HG02870 (cell line): ENCODE measurements around the gene PSKH1.
"Not testable (repeated sequence)": the region's sequence is repeated elsewhere in the genome, so short reads cannot be mapped to it uniquely, and the experiment has no call there.

ENCODE experiments used
- ATAC-seq: cut with Tn5 transposase; IDR thresholded peaks from one replicate; pipeline ENCODE4 v1.9.1; 2021; ENCODE audit warnings: mild to moderate bottlenecking, moderate library complexity; ENCODE audit not compliant: unreplicated experiment

The PSKH1 gene

DNA sequence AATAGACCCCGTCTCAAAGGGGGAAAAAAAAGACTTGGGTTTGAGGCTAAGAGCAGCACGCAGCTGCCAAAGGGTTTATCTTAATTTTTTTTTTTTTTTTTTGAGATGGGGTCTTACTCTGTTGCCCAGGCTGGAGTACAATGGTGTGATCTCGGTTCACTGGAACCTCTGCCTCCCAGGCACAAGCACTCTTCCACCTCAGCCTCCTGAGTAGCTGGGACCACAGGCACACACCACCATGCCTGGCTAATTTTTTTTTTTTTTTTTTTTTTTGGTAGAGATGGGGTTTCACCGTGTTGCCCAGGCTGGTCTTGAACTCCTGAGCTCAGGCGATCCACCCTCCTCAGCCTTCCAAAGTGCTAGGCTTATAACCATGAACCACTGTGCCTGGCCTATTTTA is 44.7 kb downstream of the PSKH1 start:
- not testable (repeated sequence) for ATAC-seq

DNA sequence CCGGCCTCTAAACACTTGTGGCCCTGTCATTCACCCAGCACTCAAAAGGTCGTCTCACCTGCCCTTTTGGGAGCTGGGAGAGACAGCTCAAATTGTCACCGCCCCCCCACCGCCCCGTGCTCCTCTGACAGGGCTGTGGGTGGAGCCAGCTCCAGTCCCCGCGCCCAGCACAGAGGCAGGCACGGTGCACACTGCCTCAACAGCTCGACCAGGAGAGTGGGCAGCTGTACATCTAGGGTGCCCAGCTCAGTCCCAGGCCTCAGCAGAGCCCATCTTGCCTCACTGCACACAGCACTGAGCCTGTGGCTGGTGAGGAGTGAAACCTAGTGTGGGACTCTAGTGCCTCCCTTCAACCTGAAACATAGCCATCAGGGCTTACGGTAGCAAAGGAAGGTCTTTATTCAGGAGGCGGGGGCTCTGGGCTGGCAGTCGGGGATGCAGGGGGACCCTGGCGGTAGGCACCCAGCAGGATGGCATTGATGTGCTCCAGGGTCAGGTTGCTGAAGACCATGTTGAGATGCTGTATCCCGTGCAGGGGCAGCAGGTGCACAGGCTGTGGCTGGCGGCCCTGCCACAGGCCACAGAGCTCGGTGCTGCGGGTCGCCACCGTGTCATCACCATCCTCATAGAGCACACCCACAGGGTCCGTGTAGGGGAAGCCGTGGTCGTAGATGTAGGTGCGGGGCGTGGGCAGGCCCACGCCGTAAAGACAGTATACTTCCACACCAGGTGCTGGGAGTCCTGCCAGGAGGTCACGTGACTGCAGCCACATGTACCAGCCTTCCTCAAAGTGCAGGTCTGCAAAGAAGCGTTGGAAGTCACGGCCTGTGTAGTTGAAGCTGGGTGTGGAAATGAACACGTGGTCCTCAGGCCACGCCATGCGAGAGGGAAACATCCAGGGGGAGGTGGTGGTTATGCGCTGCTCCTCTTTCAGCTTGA is 46.7 kb downstream of the PSKH1 start:
- no peak for ATAC-seq

DNA sequence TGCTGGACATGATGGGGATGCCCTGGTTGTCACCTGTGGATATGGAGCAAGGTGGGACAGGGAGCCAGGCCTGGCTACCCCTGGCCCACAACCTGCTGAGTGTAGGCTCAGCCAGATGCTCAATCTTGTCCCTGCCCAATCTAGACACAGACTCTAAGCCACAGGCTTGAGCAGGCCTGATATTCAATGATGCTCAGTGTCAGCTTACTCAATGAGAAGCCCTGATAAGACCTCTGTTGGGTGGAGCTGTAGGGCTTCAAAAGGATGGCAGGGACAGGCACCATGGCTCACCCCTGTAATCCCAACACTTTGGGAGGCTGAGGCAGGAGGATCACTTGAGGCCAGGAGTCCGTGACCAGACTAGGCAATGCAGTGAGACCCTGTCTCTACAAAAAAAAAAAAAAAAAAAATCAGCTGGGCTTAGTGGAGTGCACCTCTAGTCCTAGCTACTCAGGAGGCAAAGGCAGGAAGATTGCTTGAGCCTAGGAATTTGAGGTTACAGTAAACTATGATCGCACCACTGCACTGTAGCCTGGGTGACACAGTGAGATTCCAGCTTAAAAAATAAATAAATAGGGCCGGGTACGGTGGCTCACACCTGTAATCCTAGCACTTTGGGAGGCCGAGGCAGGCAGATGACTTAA is 47.5 kb downstream of the PSKH1 start:
- no peak for ATAC-seq

DNA sequence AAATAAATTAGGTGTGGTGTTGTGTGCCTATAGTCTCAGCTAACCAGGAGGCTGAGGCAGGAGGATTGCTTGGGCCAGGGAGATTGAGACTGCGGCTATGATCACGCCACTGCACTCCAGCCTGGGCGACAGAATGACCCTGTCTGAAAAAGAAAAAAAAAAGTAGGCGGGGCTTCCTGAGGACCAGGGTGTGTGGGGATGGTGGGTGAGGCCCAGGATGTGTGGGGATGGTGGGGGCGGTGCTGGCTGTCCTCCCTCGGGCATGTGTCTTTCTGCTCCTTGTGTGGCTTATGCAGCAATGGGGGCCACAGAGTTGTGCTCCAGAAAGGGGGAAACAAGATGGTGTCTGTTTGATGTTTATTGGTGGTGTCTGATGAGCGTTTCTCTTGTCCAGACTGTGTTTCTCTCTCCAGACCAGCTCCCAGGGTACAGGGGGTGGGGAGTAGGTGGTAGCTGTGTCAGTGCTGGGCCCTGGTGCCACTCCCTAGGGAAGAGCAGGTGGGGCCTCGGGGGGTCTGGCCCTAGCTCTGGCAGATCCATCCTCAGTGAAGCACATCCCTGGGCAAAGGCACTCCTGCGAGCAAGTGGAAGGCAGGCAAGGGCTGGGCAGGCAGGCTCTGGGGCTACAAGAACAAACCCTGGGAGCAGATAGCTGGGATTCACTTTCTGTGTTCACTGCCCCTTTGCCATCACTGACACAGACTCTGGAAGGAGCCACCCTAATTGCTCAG is 48.6 kb downstream of the PSKH1 start:
- no peak for ATAC-seq

DNA sequence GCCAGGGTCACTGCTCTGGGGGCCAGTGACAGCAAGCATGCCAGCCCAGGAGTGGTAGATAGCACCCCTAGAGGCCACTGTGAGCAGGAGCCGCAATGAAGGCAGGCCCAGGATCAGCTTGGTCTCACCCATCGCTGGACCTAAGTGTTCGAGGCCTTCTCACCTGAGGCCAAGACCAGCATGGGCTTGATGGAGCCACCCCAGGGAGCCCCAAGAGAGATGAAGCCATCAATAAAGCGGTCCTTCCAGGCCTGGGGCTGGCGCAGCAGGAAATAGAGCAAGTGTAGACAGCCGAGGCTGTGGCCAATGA is 49.1 kb downstream of the PSKH1 start:
- ATAC-seq = no peak

DNA sequence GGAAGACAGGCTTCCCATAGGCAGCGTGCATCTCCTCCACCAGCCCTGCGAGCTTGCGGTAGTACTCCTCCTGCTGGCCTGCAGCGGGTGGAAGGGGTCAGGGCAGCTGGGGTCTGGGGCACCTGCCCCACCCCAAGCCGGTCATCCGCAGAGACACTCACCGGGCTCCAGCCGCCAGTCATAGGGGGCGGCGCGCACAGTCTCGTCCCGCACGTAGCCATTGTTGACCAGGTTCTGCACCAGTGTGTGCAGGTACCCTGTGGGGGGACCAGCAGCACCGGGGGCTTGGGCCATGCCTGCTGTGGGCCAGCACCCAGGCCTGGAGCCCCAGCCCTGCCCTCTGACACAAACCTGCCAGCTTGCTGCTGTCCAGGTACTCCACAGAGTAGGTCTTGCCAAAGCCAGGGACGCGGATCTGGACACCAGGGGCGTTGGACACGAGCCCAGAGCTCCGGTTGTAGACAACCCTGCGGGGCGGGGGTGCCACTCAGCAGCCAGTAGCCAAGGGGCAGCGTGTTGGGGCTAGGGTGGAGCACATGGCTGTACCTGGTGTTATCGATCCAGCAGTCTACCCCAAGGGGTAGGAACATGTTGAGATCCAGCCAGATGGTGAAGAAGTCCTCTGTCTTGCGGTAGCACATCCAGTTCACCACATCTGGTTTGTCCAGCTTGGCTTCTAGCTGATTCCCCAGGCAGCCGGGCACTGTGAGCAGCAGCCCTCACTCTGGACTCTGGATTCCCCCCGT is 49.6 kb downstream of the PSKH1 start:
- ATAC-seq = no peak

DNA sequence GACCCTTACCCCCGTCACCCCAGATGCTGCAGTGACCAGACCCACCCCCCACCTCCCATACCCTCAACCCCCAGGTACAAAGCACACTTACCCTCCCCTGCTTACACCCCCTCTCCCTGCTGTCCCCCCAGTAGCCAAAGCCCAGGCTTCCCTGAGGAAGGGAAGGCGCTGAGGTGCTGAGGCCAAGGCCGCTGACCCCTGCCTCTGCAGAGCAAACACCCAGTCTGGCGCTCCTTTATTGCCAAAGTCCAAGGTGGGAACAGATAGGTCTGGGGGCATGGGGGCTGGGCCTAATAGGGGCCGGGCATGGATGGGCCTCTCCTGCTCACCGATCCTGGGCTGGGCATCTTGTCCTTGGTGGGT is 50.2 kb downstream of the PSKH1 start:
- no peak for ATAC-seq

DNA sequence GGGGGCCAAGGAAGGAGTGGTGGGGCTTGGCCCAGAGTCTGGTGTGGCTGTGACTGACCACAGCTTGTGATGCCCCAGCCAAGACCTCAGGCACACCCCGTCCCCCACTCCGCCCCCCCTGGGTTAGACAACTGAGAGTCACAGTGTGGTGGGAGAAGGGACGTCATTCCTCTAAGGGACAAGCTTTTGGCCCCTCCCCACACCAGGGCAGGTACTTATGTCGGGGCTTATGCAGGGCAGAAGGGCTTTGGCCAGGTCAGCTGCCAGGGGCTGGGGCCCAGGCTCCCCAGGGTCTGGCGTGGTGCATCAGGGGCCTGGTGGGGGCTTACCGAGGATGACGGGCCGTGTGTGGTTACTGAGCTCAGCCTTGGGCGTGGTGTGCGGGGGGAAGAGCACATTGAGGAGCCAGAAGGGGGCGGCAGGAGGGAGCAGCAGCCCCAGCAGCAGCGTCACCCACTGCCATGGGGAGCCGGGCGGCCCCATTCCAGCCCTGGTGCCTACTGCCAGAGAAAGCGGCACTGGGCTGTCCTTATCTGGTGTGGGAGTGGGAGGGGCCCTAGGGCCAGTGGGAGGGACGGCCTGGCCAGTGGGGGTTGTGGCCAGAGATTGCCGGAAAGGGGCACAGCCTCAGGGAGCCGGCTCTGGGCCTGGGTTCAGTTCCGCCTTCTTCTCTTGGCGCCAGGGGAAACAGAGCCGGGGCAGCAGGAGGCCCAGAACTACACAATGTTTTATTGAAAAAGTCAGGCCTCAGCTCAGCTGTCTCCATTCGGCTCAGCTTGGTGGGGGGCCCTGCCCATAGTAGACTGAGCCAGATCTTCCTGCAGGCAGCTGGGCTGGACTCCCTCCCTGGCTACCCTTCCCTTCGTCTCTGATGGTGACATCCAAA is 50.8 kb downstream of the PSKH1 start, which contains the start of gene LCAT:
TSS of gene LCAT (minus strand) at position 502 of the 886 bp plus-strand sequence. CDS start at position 483, 19 bp downstream.
- ATAC-seq = no peak

DNA sequence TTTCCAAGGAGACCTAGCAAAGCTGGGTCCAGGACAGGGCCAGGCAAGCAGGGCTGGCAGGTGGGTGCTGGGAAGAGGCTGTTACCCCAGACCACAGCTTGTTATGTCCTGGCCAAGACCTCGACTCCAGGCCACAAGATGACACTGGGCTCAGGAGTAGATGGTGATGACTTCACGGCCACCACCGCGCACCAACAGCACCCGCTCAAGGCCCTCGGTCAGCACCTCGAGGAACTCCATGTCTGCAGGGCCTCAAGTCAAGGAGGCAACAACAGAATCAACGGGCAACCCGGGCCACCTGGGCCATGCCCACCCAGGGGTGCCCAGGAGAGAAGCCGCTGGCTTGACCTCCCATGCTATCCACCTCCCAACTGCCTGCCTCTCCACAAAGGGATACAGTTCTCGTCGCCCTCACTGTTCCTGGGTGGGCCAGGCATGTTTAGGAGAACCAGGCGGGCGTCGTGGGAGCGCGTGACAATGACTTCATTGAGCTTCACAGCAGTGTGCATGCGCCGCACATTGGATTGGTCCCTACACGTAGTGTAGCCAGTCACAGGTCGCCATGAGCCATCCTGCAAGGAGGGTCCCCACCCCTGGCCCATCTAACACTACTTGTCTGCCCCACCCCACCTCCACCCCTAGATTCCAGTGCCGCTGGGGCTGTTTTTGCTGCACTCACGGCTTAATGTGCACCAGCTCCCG is 51.8 kb downstream of the PSKH1 start:
- no peak for ATAC-seq

DNA sequence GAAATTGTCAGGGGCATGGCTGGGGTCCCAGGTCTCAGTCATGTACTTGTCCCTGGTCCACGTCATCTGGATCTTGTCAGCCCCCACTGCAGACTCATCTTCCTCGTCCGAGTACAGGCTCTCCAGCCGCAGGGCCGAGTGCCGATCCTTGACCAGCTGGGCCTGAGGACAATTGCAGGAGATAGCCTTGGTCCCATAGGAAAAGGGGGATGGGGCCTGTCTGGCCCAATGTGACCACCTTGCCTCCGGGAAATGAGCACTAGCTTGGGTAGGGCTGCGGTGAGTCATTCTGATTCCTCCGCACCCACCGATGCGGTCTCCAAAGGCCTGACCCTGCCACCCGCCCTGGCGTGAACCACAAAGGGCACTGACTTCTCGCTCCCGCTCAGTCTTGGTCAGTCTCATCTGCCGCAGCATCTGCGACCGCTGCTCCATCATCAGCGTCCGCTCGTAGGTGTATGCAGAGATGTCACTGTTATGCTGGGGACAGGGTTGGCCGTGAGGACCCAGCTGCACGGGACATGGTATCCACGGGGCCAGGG is 52.4 kb downstream of the PSKH1 start:
- no peak for ATAC-seq

DNA sequence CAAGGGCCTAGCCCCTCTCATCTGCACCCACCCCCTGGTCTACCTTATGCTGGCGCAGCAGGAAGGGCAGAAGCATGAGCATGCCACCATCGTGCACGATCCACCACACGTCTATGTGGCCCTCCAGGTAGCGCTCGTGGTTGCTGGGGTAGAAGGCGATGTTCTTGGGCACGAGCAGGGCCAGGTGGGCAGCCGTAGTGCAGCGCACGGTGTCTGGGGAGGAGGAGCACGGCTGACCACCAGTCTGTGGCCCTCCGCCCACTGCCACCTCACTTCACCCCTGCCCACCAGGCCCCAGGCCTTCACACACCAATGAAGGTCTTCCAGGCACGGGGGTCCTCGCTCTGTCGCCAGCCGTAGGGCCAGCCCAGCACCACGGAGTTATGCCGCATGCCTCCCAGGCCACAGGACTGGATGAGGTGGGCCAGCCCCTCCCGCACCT is 53.1 kb downstream of the PSKH1 start:
- no peak for ATAC-seq

DNA sequence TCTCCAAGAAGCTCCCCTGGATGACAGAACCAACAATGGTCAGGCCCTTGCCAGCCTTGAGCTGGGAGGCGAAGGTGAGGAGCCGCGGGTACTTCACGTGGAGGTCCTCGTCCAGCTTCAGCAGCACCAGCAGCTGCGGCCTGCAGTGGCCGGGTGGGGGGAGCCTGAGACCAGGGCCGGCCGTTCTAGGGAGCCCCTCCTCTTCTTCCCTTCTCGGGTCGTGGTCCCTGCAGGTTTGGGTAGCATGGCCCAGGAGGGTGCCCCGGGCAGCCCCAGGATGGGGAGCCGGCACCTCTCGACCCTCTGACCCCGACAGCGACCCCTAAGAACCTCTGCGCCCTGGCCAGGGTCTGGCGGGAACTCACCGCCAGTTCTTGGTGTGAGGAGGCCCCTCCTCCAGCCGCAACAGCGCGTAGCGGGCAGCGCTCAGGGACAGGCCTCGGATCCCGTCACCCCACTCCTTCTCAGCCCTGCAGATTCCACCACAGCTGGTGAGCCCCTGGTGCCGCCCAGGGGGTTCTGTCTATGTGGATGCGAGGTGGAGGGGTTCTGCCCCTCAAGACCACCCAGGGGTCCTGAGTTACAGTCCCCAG is 54.0 kb downstream of the PSKH1 start:
- ATAC-seq = no peak

DNA sequence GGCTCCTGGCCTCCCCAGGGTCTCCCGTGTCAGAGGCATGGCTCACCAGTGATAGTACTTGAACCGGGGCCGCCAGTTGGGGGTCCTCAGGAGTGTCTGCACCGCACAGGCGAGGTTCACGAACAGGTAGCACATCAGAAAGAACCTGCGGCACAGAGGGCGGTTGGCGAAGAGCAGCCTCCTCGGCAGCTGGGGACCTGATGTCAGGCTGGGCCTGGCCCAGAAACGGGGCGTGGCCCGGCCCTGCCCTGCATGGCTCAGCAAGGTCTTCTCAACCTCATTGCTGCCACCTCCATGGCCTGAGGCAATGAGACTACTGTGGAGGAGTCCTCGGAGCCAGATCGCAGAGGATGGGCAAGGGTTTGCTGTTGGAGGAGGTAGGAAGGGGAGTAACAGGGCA is 55.0 kb downstream of the PSKH1 start:
- no peak for ATAC-seq

DNA sequence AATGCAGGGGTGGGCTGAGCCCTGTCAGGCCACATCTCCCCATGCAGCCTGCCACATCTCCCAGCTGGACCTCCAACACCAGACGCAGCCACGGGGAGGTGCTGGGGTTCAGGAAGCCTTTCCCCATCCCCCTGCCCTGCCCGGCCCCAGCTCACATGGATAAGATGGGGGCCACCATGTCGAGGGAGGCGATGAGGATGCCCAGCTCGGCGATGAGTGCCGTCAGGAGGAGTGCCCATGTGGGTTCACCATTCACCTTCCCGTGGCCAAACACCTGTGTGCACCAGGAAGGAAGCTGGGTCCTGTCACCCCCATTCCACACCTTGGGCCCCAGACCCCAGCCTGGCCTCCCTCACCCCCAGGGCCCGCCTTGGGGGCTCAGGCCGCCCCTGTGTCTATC is 56.6 kb downstream of the PSKH1 start:
- ATAC-seq = no peak

DNA sequence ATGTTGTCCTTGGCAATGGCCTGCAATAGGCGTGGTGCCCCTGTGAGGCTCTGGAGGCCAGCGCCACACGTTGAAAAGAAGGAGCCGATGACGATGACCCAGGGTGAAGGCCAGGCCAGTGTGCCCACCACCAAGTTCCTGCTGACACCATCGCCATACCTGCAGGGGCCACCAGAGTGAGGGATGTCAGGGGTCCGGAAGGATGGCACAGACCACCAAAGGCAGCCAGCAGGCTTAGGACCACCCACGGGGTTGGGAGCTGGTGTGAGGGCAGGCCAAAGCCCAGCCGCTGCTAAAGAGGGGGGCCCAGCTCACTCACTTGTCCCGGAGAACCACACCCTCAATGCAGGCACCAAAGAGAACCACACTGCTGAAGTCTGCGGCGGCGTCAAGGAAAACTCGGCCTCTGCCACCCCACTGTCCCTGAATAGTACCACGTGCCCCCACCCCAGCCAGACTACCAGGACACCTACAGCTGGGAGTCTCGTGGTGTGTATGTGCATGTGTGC is 57.3 kb downstream of the PSKH1 start:
- no peak for ATAC-seq

DNA sequence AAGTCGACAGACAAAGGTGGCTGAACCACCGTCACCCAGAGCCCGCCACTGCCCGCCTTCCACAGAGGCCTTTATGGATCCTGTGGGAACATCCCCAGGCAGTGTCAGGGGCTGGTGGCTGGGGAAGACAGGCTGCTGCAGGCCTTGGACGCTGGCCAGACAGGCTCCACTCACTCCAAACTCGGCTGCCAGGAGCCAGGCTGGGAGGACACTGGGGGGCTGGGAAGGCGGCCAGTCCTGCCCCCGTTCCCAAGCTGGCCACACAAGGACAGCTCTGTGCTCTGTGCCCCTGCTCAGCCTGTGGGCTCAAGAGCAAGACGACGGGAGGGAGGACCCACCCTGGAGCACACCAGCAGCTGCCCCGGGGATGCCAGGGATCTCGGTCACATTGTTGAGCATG is 58.4 kb downstream of the PSKH1 start:
- ATAC-seq = no peak

DNA sequence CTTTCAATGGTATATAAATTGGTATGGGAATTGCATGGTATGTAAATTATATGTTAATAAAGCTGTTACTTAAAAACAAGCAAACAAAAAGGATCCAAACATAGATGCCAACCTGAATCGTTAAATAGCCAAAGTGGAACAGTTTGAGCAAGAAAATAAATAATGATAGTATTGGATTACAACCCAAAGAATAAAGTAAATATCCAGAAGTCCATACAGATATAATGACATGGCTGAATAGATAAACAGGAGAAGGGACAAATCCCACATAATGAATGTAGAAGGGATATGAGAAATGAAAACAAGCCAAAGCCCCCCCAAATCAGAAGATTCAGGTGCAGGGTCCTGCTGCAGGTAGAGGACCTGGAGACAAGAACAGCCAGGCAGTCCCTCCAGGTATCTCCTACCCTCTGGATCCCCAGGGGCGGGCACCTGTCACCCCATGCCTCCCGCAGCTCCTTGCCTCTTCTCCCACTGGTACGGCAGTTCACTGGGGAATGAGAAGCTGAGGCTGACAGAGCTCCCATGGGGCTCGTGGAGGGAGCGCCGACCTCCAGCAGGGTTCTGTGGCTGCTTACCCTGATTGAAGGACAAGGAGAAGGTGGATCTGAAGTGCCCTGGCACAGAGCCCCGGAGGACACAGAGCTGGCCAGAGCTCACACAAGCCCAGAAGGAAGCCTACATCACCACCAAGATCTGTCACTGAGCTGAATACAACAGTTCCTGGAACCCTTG is 60.8 kb downstream of the PSKH1 start:
- no peak for ATAC-seq
